ENCODE measurements around the gene RABGAP1L. TPM values are rescaled to one million over a fixed set of nuclear protein-coding genes. Genes with fewer than 3 reads are reported as not detected.

RABGAP1L gene
- total and polyA plus RNA-seq, 4 donors = 4.8 to 53.5 (median 18.8) TPM

DNA sequence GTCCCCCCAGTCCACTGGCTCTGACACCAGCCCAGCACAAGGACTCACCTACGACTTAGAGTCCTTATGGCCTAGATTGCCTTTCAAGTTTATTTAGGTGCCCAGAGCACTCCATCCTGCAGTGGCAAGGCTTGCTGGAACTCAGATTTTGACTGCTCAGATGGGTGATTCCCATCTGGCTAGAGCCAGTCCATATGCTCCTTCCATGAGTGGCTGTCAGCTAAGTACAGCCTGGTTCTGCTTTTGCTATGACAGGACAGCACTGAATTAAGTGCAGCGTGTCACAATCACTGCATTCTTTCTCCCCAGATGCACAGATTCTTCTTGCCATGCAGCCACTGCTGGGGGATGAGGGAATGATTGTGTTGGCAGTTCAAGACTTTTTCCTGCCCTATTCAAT lies 332.3 kb downstream of the RABGAP1L start:
- DNase-seq (ENCODE audit: low spot score) = no peak
- Histone ChIP-seq H3K4me3 (ENCODE audit: low read depth in 1 of 3, low read length in 3 of 3) (no peak overlapping the region), H3K9me3 (ENCODE audit: control insufficient read depth in 4 of 4, low read length in 3 of 4) (no peaks in the 10 kb centered on the region), H3K4me1 (ENCODE audit: control insufficient read depth in 4 of 4, insufficient read depth in 4 of 4, low read length in 3 of 4) (no peaks in the 10 kb centered on the region), H3K27ac (ENCODE audit: low read depth in 1 of 2, low read length in 2 of 2) (no peak overlapping the region), H3K27me3 (ENCODE audit: control insufficient read depth in 4 of 4, insufficient read depth in 4 of 4, low read length in 3 of 4) (no peaks in the 10 kb centered on the region), H3K36me3 (ENCODE audit: control insufficient read depth in 4 of 4, insufficient read depth in 3 of 4, low read depth in 1 of 4, low read length in 3 of 4) (no peaks in the 10 kb centered on the region), H3K9ac (ENCODE audit: low read depth in 1 of 2, low read length in 2 of 2) (no peak overlapping the region)
- 96% methylated on average over 2 of the region's 2 CpGs for WGBS
- TF ChIP-seq HNF4A (conservative IDR thresholded peaks at IDR 0.05) (no peak), RAD21 (IDR thresholded peaks at IDR 0.05) (no peak), JUND (IDR thresholded peaks at IDR 0.05) (no peak), RXRA (IDR thresholded peaks at IDR 0.05) (no peak), SP1 (IDR thresholded peaks at IDR 0.05) (no peak), GABPA (IDR thresholded peaks at IDR 0.05 in 1 of 2, conservative IDR thresholded peaks at IDR 0.05 in 1 of 2) (no peak), REST (IDR thresholded peaks at IDR 0.05) (no peak), YY1 (IDR thresholded peaks at IDR 0.05) (no peak), NR2F2 (IDR thresholded peaks at IDR 0.05) (no peak), TAF1 (conservative IDR thresholded peaks at IDR 0.05) (no peak), EGR1 (IDR thresholded peaks at IDR 0.05; ENCODE audit: low read depth in 2 of 2) (no peak), MAX (IDR thresholded peaks at IDR 0.05) (no peak), FOXA1 (IDR thresholded peaks at IDR 0.05) (no peak), FOXA2 (IDR thresholded peaks at IDR 0.05) (no peak), HNF4G (IDR thresholded peaks at IDR 0.05) (no peak)
- TF ChIP-seq, protein P1, sequence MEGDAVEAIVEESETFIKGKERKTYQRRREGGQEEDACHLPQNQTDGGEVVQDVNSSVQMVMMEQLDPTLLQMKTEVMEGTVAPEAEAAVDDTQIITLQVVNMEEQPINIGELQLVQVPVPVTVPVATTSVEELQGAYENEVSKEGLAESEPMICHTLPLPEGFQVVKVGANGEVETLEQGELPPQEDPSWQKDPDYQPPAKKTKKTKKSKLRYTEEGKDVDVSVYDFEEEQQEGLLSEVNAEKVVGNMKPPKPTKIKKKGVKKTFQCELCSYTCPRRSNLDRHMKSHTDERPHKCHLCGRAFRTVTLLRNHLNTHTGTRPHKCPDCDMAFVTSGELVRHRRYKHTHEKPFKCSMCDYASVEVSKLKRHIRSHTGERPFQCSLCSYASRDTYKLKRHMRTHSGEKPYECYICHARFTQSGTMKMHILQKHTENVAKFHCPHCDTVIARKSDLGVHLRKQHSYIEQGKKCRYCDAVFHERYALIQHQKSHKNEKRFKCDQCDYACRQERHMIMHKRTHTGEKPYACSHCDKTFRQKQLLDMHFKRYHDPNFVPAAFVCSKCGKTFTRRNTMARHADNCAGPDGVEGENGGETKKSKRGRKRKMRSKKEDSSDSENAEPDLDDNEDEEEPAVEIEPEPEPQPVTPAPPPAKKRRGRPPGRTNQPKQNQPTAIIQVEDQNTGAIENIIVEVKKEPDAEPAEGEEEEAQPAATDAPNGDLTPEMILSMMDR (IDR thresholded peaks at IDR 0.05; ENCODE audit: low read depth, low read length, missing input control) = no peak
- TF ChIP-seq, protein P2, sequence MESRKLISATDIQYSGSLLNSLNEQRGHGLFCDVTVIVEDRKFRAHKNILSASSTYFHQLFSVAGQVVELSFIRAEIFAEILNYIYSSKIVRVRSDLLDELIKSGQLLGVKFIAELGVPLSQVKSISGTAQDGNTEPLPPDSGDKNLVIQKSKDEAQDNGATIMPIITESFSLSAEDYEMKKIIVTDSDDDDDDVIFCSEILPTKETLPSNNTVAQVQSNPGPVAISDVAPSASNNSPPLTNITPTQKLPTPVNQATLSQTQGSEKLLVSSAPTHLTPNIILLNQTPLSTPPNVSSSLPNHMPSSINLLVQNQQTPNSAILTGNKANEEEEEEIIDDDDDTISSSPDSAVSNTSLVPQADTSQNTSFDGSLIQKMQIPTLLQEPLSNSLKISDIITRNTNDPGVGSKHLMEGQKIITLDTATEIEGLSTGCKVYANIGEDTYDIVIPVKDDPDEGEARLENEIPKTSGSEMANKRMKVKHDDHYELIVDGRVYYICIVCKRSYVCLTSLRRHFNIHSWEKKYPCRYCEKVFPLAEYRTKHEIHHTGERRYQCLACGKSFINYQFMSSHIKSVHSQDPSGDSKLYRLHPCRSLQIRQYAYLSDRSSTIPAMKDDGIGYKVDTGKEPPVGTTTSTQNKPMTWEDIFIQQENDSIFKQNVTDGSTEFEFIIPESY (IDR thresholded peaks at IDR 0.05) = no peak
- TF ChIP-seq, protein P3, sequence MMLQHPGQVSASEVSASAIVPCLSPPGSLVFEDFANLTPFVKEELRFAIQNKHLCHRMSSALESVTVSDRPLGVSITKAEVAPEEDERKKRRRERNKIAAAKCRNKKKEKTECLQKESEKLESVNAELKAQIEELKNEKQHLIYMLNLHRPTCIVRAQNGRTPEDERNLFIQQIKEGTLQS (IDR thresholded peaks at IDR 0.05) = no peak

All from liver (tissue), 9 donors.